ENCODE results near the gene NALCN. TPM values are rescaled to one million over a fixed set of nuclear protein-coding genes. Genes with fewer than 3 reads are reported as not detected.

NALCN gene
- total and polyA plus RNA-seq, 4 donors = 20.8 to 70.7 (median 43.1) TPM

DNA sequence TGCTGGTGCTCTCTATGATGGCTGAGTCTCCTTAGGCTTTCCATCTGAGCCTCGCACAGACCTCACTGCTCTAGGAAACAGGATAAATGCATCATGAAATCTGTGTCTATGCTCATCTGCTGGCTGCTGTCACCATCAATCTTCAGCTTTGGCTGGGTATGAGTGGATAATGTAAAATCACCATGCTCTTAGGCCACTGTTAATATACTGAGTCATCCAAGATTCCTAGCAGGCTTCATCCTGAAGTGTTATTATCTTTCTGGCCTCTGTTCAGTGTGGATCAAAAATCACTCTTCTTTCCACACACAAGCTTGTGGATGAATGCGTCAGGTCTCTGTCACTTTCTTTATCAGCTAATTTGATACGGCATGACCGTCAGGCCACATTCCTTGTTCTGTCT, 317.4 kb downstream of the NALCN start:
- Histone ChIP-seq H3K27me3 (ENCODE audit: control insufficient read depth, insufficient read depth, low read length) (no peaks in the 10 kb centered on the region), H3K27ac (ENCODE audit: low read depth, low read length) (no peak overlapping the region), H3K36me3 (ENCODE audit: control insufficient read depth, insufficient read depth, low read length) (no peaks in the 10 kb centered on the region), H3K4me1 (ENCODE audit: control insufficient read depth, insufficient read depth, low read length) (no peaks in the 10 kb centered on the region), H3K9me3 (ENCODE audit: control insufficient read depth, insufficient read depth, low read length) (no peaks in the 10 kb centered on the region), H3K4me3 (ENCODE audit: low read depth, low read length) (no peak overlapping the region)
- WGBS (ENCODE audit: insufficient coverage) = 100% methylated on average over 2 of the region's 4 CpGs
- no peak for DNase-seq (ENCODE audit: low read depth in 4 of 6, low spot score in 6 of 6)

DNA sequence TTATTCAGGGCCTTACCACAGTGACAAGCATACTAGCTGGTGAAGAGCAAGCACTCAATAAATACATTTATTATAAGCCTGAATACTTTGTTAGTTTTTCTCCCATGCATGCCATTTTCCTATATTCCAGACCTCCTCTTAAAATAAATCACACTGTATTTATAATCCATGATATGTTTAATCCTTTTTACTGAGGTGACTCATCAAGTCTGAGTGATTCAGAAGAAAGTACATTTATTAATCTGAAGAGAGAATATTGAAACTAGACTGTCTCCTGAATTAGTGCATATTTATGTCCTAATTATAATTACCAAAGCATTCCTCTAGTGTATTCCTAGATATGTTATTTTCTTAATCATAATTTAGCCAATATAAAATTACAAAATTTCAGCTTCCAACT, 323.3 kb downstream of the NALCN start:
- DNase-seq (ENCODE audit: low read depth in 4 of 6, low spot score in 6 of 6) = no peak
- no peak overlapping the region for H3K27ac ChIP-seq (ENCODE audit: low read depth, low read length)
- H3K27me3 ChIP-seq (ENCODE audit: control insufficient read depth, insufficient read depth, low read length) = no peaks in the 10 kb centered on the region
- no peaks in the 10 kb centered on the region for H3K9me3 ChIP-seq (ENCODE audit: control insufficient read depth, insufficient read depth, low read length)
- H3K36me3 ChIP-seq (ENCODE audit: control insufficient read depth, insufficient read depth, low read length) = no peaks in the 10 kb centered on the region
- H3K4me1 ChIP-seq (ENCODE audit: control insufficient read depth, insufficient read depth, low read length) = no peaks in the 10 kb centered on the region
- no peak overlapping the region for H3K4me3 ChIP-seq (ENCODE audit: low read depth, low read length)

DNA sequence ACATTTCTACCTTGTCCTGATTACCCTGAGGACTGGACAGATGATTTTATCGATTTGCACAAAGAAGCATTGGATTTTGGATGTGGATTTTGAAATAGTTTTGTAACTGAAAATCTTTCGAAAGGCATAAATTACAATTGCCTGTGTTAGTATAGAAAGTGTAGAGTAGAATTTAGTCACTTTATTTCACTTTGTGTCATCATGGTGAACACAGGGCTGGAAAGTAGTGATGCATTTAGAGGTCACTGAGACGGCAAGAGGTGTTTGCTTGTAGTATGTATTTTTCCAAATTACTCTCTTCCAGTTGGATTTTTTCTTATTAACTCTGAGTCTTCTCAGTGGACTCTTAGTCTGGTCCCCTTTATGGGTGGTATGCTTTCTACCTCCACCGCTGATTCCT, 326.0 kb downstream of the NALCN start:
- WGBS (ENCODE audit: insufficient coverage) = 100% methylated on average over 1 of the region's 4 CpGs
- Histone ChIP-seq H3K27me3 (ENCODE audit: control insufficient read depth, insufficient read depth, low read length) (no peaks in the 10 kb centered on the region), H3K36me3 (ENCODE audit: control insufficient read depth, insufficient read depth, low read length) (no peaks in the 10 kb centered on the region), H3K4me1 (ENCODE audit: control insufficient read depth, insufficient read depth, low read length) (no peaks in the 10 kb centered on the region), H3K27ac (ENCODE audit: low read depth, low read length) (no peak overlapping the region), H3K9me3 (ENCODE audit: control insufficient read depth, insufficient read depth, low read length) (no peaks in the 10 kb centered on the region), H3K4me3 (ENCODE audit: low read depth, low read length) (no peak overlapping the region)
- no peak for DNase-seq (ENCODE audit: low read depth in 4 of 6, low spot score in 6 of 6)

DNA sequence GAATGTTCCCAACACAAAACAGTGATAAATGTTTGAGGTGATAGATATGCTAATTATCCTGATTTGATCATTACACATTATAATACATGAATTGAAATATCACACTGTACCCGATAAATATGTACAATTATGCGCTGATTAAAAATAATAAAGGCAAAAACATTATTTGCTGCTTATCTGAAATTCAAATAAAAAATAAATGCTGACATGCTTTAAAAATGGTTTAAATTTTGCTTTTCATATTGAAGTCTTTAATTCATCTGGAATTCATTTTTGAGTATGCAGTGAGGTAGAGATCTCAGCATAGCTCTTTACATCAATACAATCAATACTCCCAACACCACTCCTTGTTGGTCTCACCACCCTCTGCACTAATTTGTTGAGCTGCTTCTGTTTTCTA, 330.8 kb downstream of the NALCN start:
- H3K27ac ChIP-seq (ENCODE audit: low read depth, low read length) = no peak overlapping the region
- no peaks in the 10 kb centered on the region for H3K4me1 ChIP-seq (ENCODE audit: control insufficient read depth, insufficient read depth, low read length)
- H3K36me3 ChIP-seq (ENCODE audit: control insufficient read depth, insufficient read depth, low read length) = no peaks in the 10 kb centered on the region
- no peak for DNase-seq (ENCODE audit: low read depth in 4 of 6, low spot score in 6 of 6)
- H3K9me3 ChIP-seq (ENCODE audit: control insufficient read depth, insufficient read depth, low read length) = no peaks in the 10 kb centered on the region
- no peaks in the 10 kb centered on the region for H3K27me3 ChIP-seq (ENCODE audit: control insufficient read depth, insufficient read depth, low read length)
- no CpG with 5 or more reads among the region's 2 CpGs for WGBS (ENCODE audit: insufficient coverage)
- H3K4me3 ChIP-seq (ENCODE audit: low read depth, low read length) = no peak overlapping the region

DNA sequence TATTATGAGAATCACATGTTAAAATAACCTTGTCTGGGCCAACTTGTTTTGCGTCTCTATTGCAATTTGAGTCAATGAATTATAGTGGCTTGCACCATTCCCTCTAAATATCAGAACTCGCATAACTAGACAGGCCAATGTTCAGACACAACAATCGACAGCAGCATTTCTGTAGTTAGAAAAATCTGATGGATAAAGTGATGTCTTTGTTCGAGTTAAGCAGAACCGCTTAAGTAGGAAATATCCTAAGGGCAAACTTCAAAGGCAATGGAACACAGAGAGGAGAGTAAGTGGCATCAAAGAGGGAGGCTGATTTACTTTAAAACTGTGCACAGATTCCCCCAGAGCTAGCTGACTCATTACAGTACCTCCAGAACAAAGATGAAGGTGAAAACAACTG, 333.9 kb downstream of the NALCN start:
- Histone ChIP-seq H3K9me3 (ENCODE audit: control insufficient read depth, insufficient read depth, low read length) (peaks cover 3% of the 10 kb centered on the region), H3K27me3 (ENCODE audit: control insufficient read depth, insufficient read depth, low read length) (no peaks in the 10 kb centered on the region), H3K36me3 (ENCODE audit: control insufficient read depth, insufficient read depth, low read length) (no peaks in the 10 kb centered on the region), H3K4me3 (ENCODE audit: low read depth, low read length) (no peak overlapping the region), H3K27ac (ENCODE audit: low read depth, low read length) (no peak overlapping the region), H3K4me1 (ENCODE audit: control insufficient read depth, insufficient read depth, low read length) (no peaks in the 10 kb centered on the region)
- 73% methylated on average over 2 of the region's 5 CpGs for WGBS (ENCODE audit: insufficient coverage)
- DNase-seq (ENCODE audit: low read depth in 4 of 6, low spot score in 6 of 6) = no peak

DNA sequence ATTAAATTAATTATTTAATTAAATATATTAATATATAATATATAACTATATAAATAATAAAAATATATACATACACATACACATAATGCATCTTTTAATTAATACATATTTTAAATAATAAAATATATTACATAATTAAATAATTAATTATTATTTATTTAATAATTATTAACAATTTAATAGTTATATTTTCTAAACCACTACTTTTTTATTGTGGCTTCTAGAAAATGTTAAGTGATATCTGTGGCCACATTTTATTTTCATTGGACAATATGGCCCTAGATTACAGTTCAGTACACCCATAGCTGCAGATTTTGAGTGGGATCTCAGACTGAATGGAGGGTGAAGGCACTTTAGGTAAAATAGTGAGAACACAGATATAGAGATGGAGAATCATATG, 335.7 kb downstream of the NALCN start:
- H3K27ac ChIP-seq (ENCODE audit: low read depth, low read length) = no peak overlapping the region

DNA sequence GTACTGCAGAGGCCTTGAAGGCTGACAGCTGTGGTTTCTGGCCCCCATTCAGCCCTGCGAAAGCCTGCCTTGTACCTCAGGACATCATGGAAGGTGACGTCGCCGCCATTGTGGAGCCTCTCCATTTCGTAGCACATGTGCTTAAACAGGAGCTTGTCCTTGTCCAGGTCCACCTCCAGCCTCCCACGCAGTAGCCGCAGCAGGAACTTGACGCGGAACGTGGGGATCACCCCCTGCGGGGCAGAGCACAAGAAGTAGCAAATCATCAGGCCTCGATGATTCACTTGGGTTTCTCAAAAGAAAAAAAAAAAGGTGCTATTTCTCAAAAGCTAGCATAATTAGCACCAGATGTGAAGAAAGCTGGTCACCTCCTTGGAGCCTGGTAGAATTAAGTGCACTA, 351.0 kb downstream of the NALCN start:
- H3K9me3 ChIP-seq (ENCODE audit: control insufficient read depth, insufficient read depth, low read length) = no peaks in the 10 kb centered on the region
- H3K4me1 ChIP-seq (ENCODE audit: control insufficient read depth, insufficient read depth, low read length) = no peaks in the 10 kb centered on the region
- H3K27ac ChIP-seq (ENCODE audit: low read depth, low read length) = no peak overlapping the region
- no peaks in the 10 kb centered on the region for H3K27me3 ChIP-seq (ENCODE audit: control insufficient read depth, insufficient read depth, low read length)
- 95% methylated on average over 9 of the region's 12 CpGs for WGBS (ENCODE audit: insufficient coverage)
- peaks cover 24% of the 10 kb centered on the region for H3K36me3 ChIP-seq (ENCODE audit: control insufficient read depth, insufficient read depth, low read length)
- no peak overlapping the region for H3K4me3 ChIP-seq (ENCODE audit: low read depth, low read length)
- DNase-seq (ENCODE audit: low read depth in 4 of 6, low spot score in 6 of 6) = no peak

More for the DNA sequence above, 335.7 kb downstream of the NALCN start:
- Histone ChIP-seq H3K9me3 (ENCODE audit: control insufficient read depth, insufficient read depth, low read length) (peaks cover 3% of the 10 kb centered on the region), H3K4me3 (ENCODE audit: low read depth, low read length) (no peak overlapping the region), H3K27me3 (ENCODE audit: control insufficient read depth, insufficient read depth, low read length) (no peaks in the 10 kb centered on the region), H3K4me1 (ENCODE audit: control insufficient read depth, insufficient read depth, low read length) (no peaks in the 10 kb centered on the region), H3K36me3 (ENCODE audit: control insufficient read depth, insufficient read depth, low read length) (no peaks in the 10 kb centered on the region)
- no peak for DNase-seq (ENCODE audit: low read depth in 4 of 6, low spot score in 6 of 6)

DNA sequence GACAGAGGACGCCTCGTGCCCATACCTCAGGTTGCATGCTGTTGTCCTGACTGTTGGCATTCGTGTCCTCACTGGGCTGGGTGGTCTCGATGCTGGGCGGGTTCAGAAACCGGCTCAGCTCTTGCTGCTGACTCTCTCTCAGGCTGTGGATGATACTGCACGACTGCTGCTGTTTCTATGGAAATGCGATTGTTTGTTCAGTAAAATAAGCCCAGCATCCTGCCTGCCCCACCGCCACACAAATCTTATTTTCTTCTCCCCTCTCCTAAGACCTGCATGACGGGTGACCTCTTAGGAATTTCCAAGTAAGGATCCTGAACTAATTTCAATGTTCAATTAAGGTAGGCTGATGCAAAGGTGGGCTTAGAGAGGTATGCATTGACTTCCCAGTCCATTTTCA, 356.5 kb downstream of the NALCN start:
- Histone ChIP-seq H3K9me3 (ENCODE audit: control insufficient read depth, insufficient read depth, low read length) (no peaks in the 10 kb centered on the region), H3K36me3 (ENCODE audit: control insufficient read depth, insufficient read depth, low read length) (peaks cover 15% of the 10 kb centered on the region), H3K4me3 (ENCODE audit: low read depth, low read length) (no peak overlapping the region), H3K4me1 (ENCODE audit: control insufficient read depth, insufficient read depth, low read length) (peaks cover 3% of the 10 kb centered on the region), H3K27ac (ENCODE audit: low read depth, low read length) (no peak overlapping the region), H3K27me3 (ENCODE audit: control insufficient read depth, insufficient read depth, low read length) (no peaks in the 10 kb centered on the region)
- 60% methylated on average over 6 of the region's 10 CpGs for WGBS (ENCODE audit: insufficient coverage)
- DNase-seq (ENCODE audit: low read depth in 4 of 6, low spot score in 6 of 6) = peak in 1 of 6 donors; percentile 62

DNA sequence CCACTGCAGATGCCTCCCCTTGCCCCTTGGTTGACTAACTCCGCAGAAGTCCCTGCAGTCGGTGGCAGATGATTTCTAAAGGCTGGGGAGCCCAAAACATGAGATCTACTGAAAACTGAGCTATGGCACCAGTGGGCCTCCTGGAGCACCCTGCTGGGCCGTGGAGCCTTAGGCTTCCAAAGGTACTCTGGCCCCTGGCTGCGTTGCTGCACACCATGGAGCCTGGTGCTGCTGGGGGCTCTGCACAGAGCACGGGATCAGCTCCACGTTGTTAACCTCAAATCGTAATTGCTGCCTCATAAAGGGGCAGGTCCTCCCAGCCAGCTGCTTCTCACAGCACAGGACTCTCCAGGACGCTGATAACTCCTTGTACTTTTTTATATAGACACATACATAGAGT, 357.5 kb downstream of the NALCN start:
- Histone ChIP-seq H3K36me3 (ENCODE audit: control insufficient read depth, insufficient read depth, low read length) (peaks cover 14% of the 10 kb centered on the region), H3K4me3 (ENCODE audit: low read depth, low read length) (no peak overlapping the region)
- 64% methylated on average over 7 of the region's 8 CpGs for WGBS (ENCODE audit: insufficient coverage)

DNA sequence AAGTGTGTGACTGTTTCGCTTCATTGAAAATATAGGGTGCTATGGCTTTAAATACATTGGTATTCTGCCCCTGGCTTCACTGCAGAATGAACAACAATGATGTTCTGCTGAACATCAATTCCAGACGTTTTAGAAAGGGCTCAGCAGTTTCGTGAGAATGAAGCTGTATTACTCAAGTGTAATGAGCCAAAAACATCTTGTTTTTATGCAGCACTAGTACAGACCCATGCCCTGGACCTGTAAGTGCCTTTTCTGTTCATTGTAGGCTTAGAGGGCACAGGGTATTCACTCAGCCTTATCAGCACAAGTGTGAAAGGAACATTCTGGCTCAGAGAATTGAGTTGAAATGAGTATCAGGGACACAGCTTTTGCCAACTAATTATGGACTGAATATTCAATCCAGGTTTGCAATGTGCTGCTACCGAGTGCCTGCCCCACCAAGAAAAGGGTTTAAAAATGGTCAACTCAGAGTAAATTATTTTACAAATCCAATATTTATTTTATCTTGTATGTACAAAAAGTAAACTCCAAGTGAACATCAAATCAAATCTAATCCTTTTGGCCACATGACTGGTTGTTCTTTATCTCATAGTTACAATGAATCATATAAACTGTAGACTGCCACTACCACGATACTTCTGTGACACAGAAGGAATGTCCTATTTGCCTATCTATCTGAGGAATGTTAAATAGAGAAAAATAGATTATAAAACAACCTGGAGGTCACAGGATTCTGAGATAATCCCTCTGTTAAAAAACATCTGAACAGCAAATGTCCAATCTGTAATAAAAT, 362.8 kb downstream of the NALCN start:
- peaks cover 3% of the 10 kb centered on the region for H3K4me1 ChIP-seq (ENCODE audit: control insufficient read depth, insufficient read depth, low read length)
- H3K4me3 ChIP-seq (ENCODE audit: low read depth, low read length) = no peak overlapping the region
- peaks cover 5% of the 10 kb centered on the region for H3K36me3 ChIP-seq (ENCODE audit: control insufficient read depth, insufficient read depth, low read length)
- no peaks in the 10 kb centered on the region for H3K9me3 ChIP-seq (ENCODE audit: control insufficient read depth, insufficient read depth, low read length)
- H3K27ac ChIP-seq (ENCODE audit: low read depth, low read length) = no peak overlapping the region
- DNase-seq (ENCODE audit: low read depth in 4 of 6, low spot score in 6 of 6) = peak in 3 of 6 donors; percentile 10 to 70 (median 43)
- WGBS (ENCODE audit: insufficient coverage) = 34% methylated on average over 3 of the region's 5 CpGs
- H3K27me3 ChIP-seq (ENCODE audit: control insufficient read depth, insufficient read depth, low read length) = no peaks in the 10 kb centered on the region

More for the DNA sequence above, 357.5 kb downstream of the NALCN start:
- H3K27me3 ChIP-seq (ENCODE audit: control insufficient read depth, insufficient read depth, low read length) = no peaks in the 10 kb centered on the region
- H3K27ac ChIP-seq (ENCODE audit: low read depth, low read length) = no peak overlapping the region
- DNase-seq (ENCODE audit: low read depth in 4 of 6, low spot score in 6 of 6) = no peak
- no peaks in the 10 kb centered on the region for H3K9me3 ChIP-seq (ENCODE audit: control insufficient read depth, insufficient read depth, low read length)
- peaks cover 3% of the 10 kb centered on the region for H3K4me1 ChIP-seq (ENCODE audit: control insufficient read depth, insufficient read depth, low read length)

Measured in spinal cord (tissue), 10 donors.